Inferior parietal cortex (tissue), 1 donor: ENCODE results near the gene AFG1L.
A peak's percentile ranks its signal among the peaks of the same experiment; 100 is the strongest.

Experiments used
- DNase-seq: peaks from one replicate; pipeline ENCODE4 v3.0.0-alpha.2; 2016; ENCODE audit errors: extremely low spot score

AFG1L gene

GRCh38 chr6:108453601-108454185, 158.8 kb downstream of the AFG1L start:
- no peak for DNase-seq

- DNase-seq: no peak
Observed at GRCh38 chr6:108454356-108454755, 159.5 kb downstream of the AFG1L start.

GRCh38 chr6:108455688-108456087, 160.8 kb downstream of the AFG1L start:
- DNase-seq: no peak

GRCh38 chr6:108463784-108464183, 168.9 kb downstream of the AFG1L start:
- DNase-seq: peak; percentile 33

- DNase-seq: no peak
Observed at GRCh38 chr6:108464418-108465097, 169.7 kb downstream of the AFG1L start.

- DNase-seq: no peak
Observed at GRCh38 chr6:108465098-108465495, 170.2 kb downstream of the AFG1L start.

GRCh38 chr6:108468346-108468745, 173.5 kb downstream of the AFG1L start:
- DNase-seq: no peak

- DNase-seq: no peak
Observed at GRCh38 chr6:108469316-108469715, 174.5 kb downstream of the AFG1L start.

- DNase-seq: no peak
Observed at GRCh38 chr6:108473197-108473596, 178.3 kb downstream of the AFG1L start.

- DNase-seq: no peak
Observed at GRCh38 chr6:108476376-108476775, 181.5 kb downstream of the AFG1L start.

GRCh38 chr6:108476847-108477430, 182.1 kb downstream of the AFG1L start:
- no peak for DNase-seq

- DNase-seq: no peak
Observed at GRCh38 chr6:108482559-108482958, 187.7 kb downstream of the AFG1L start.

- DNase-seq: no peak
Observed at GRCh38 chr6:108484016-108484415, 189.2 kb downstream of the AFG1L start.

- no peak for DNase-seq
Observed at GRCh38 chr6:108489699-108490098, 194.8 kb downstream of the AFG1L start.

- DNase-seq: peak; percentile 79
Observed at GRCh38 chr6:108492131-108492766, 197.4 kb downstream of the AFG1L start.

GRCh38 chr6:108494434-108494833, 199.6 kb downstream of the AFG1L start:
- DNase-seq: no peak

GRCh38 chr6:108497883-108498282, 203.0 kb downstream of the AFG1L start:
- DNase-seq: no peak

GRCh38 chr6:108501559-108501958, 206.7 kb downstream of the AFG1L start:
- no peak for DNase-seq

GRCh38 chr6:108502832-108503231, 208.0 kb downstream of the AFG1L start:
- DNase-seq: no peak

GRCh38 chr6:108507316-108507715, 212.5 kb downstream of the AFG1L start:
- DNase-seq: no peak

GRCh38 chr6:108510461-108511319, 215.8 kb downstream of the AFG1L start:
- no peak for DNase-seq
